CD4-positive, alpha-beta T cell treated with Interferon alpha-2 for 1 hour (primary cell): ENCODE results near the gene CCNE1.
A peak's percentile ranks its signal among the peaks of the same experiment; 100 is the strongest.
"Not testable (repeated sequence)": the region's sequence is repeated elsewhere in the genome, so short reads cannot be mapped to it uniquely, and the experiment has no call there.

ENCODE experiments used
- DNase-seq, 2 donors: peaks; one replicate each; pipeline ENCODE4 v3.0.0-alpha.2; 2020 to 2022

CCNE1 gene

GRCh38 chr19:29819300-29819699 is 7.5 kb downstream of the CCNE1 start:
- no peak for DNase-seq

GRCh38 chr19:29819986-29820385 is 8.2 kb downstream of the CCNE1 start:
- DNase-seq = no peak

- DNase-seq = no peak
Measured at GRCh38 chr19:29823581-29824330, 12.0 kb downstream of the CCNE1 start.

- DNase-seq = not testable (repeated sequence)
Measured at GRCh38 chr19:29825263-29825662, 13.5 kb downstream of the CCNE1 start.

GRCh38 chr19:29831041-29831548 is 19.3 kb downstream of the CCNE1 start:
- peak; percentile 65 to 74 for DNase-seq

- no peak for DNase-seq
Measured at GRCh38 chr19:29831686-29832085, 19.9 kb downstream of the CCNE1 start.

GRCh38 chr19:29832801-29833200 is 21.0 kb downstream of the CCNE1 start:
- DNase-seq = no peak

GRCh38 chr19:29833614-29834261 is 21.9 kb downstream of the CCNE1 start:
- no peak for DNase-seq

GRCh38 chr19:29834991-29835846 is 23.4 kb downstream of the CCNE1 start:
- no peak for DNase-seq

- DNase-seq = no peak
Measured at GRCh38 chr19:29836409-29836825, 24.6 kb downstream of the CCNE1 start.

- DNase-seq = peak; percentile 56 to 79
Measured at GRCh38 chr19:29837448-29837981, 25.7 kb downstream of the CCNE1 start.

GRCh38 chr19:29837996-29838395 is 26.2 kb downstream of the CCNE1 start:
- DNase-seq = no peak

- DNase-seq = no peak
Measured at GRCh38 chr19:29840066-29840950, 28.5 kb downstream of the CCNE1 start.

GRCh38 chr19:29841209-29841558 is 29.4 kb downstream of the CCNE1 start:
- no peak for DNase-seq

- no peak for DNase-seq
Measured at GRCh38 chr19:29841559-29842367, 30.0 kb downstream of the CCNE1 start.

GRCh38 chr19:29842471-29843179 is 30.8 kb downstream of the CCNE1 start:
- DNase-seq = no peak

GRCh38 chr19:29843180-29844051 is 31.6 kb downstream of the CCNE1 start:
- no peak for DNase-seq

GRCh38 chr19:29844891-29845573 is 33.2 kb downstream of the CCNE1 start:
- DNase-seq = peak; percentile 94 to 96
